ENCODE measurements around the gene NFILZ. TPM values are rescaled to one million over a fixed set of nuclear protein-coding genes. Genes with fewer than 3 reads are reported as not detected.

NFILZ gene
- polyA plus RNA-seq, 3 donors = not detected

DNA sequence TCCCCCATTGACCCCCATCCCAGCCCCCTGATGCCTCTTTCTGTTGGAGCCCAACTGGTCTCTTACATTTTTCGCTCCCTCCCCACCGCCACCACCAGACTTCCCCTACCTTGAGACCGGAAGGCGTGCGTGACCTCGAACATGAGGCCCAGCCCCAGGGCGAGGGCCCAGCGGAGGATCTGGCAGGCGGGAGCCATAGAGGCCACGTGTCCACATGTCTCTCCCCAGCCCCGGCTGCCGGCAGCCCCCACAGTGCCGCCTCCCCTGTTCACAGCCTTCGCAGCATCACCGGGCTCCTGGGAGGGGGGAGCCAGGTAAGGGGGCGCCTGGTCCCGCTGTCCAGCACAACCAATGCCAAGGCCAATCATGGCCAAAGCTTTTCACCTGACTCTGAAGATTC, 24.9 kb upstream of the NFILZ start:
- H3K36me3 ChIP-seq (replicated peaks in 1 of 2; ENCODE audit: control insufficient read depth in 1 of 2, insufficient read depth in 2 of 2, low read length in 2 of 2) = no peaks in the 10 kb centered on the region
- no peak for DNase-seq
- H3K9me3 Mint-ChIP-seq = peaks cover 8 to 25% (median 16%) of the 10 kb centered on the region in 7 donors
- no peak overlapping the region for H3K27ac Mint-ChIP-seq
- intact Hi-C loops (cut with micrococcal nuclease) = no loop called here
- H3K4me3 ChIP-seq (replicated peaks in 1 of 3; ENCODE audit: low read depth in 2 of 3, low read length in 3 of 3) = no peak overlapping the region
- no peaks in the 10 kb centered on the region for H3K79me2 ChIP-seq (ENCODE audit: insufficient read depth, low read length)
- peaks cover 22% of the 10 kb centered on the region for H3K4me1 Mint-ChIP-seq
- peaks cover 6 to 24% of the 10 kb centered on the region in 2 donors for H3K27me3 ChIP-seq (ENCODE audit: control insufficient read depth in 2 of 2, insufficient read depth in 2 of 2, low read length in 2 of 2)
- H3K9ac ChIP-seq (ENCODE audit: insufficient read depth, low read length, poor library complexity, severe bottlenecking) = no peak overlapping the region
- peaks cover 22 to 24% of the 10 kb centered on the region in 2 donors for H3K4me1 ChIP-seq (ENCODE audit: control insufficient read depth in 1 of 2, insufficient read depth in 2 of 2, low read length in 2 of 2)
- no peaks in the 10 kb centered on the region for H4K20me1 ChIP-seq (ENCODE audit: insufficient read depth, low read length)
- H3K9me3 ChIP-seq (replicated peaks in 1 of 2; ENCODE audit: control insufficient read depth in 1 of 2, insufficient read depth in 1 of 2, low read length in 2 of 2) = peaks cover 6 to 24% of the 10 kb centered on the region in 2 donors
- no peak overlapping the region for H3K4me2 ChIP-seq (replicated peaks; ENCODE audit: extremely low read depth, low read length, poor library complexity, severe bottlenecking)
- H3K4me3 Mint-ChIP-seq = no peak overlapping the region
- no peak overlapping the region for H2AFZ ChIP-seq (ENCODE audit: insufficient read depth, low read depth, low read length, poor library complexity, severe bottlenecking)
- peaks cover 0 to 9% of the 10 kb centered on the region in 2 donors for H3K36me3 Mint-ChIP-seq
- TF ChIP-seq, protein P1, sequence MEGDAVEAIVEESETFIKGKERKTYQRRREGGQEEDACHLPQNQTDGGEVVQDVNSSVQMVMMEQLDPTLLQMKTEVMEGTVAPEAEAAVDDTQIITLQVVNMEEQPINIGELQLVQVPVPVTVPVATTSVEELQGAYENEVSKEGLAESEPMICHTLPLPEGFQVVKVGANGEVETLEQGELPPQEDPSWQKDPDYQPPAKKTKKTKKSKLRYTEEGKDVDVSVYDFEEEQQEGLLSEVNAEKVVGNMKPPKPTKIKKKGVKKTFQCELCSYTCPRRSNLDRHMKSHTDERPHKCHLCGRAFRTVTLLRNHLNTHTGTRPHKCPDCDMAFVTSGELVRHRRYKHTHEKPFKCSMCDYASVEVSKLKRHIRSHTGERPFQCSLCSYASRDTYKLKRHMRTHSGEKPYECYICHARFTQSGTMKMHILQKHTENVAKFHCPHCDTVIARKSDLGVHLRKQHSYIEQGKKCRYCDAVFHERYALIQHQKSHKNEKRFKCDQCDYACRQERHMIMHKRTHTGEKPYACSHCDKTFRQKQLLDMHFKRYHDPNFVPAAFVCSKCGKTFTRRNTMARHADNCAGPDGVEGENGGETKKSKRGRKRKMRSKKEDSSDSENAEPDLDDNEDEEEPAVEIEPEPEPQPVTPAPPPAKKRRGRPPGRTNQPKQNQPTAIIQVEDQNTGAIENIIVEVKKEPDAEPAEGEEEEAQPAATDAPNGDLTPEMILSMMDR (IDR thresholded peaks at IDR 0.05) = no peak
- WGBS (ENCODE audit: insufficient coverage) = 100% methylated on average over 4 of the region's 17 CpGs
- H3K27ac ChIP-seq (ENCODE audit: low read depth in 1 of 2, low read length in 2 of 2) = no peak overlapping the region
- H3K27me3 Mint-ChIP-seq (ENCODE audit: low read depth in 3 of 3) = peaks cover 18 to 39% (median 29%) of the 10 kb centered on the region in 3 donors

DNA sequence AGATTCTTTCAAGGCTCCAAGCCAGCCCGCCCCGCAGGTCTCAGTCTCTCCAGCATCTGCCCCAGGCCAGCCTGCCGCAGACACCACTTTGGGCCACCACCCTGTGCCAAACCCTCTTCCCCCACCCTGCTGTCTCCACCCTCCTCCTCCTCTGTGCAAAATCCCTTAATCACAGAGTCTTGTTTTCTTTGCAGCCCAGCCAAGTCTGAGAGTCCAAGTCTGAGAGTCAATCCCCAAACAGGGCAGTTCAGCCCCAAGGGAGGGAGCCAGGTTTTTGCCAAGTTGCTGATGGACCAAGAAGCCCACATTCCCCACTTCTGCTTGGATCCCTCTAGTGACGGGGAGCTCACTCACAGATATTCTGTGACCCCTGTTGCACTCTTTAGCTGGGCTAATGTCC, 23.0 kb upstream of the NFILZ start:
- Histone ChIP-seq H3K9ac (ENCODE audit: insufficient read depth, low read length, poor library complexity, severe bottlenecking) (no peak overlapping the region), H3K27me3 (ENCODE audit: control insufficient read depth in 2 of 2, insufficient read depth in 2 of 2, low read length in 2 of 2) (peaks cover 6 to 30% of the 10 kb centered on the region in 2 donors), H3K4me2 (replicated peaks; ENCODE audit: extremely low read depth, low read length, poor library complexity, severe bottlenecking) (no peak overlapping the region), H2AFZ (ENCODE audit: insufficient read depth, low read depth, low read length, poor library complexity, severe bottlenecking) (no peak overlapping the region), H3K27ac (ENCODE audit: low read depth in 1 of 2, low read length in 2 of 2) (no peak overlapping the region), H4K20me1 (ENCODE audit: insufficient read depth, low read length) (no peaks in the 10 kb centered on the region), H3K9me3 (replicated peaks in 1 of 2; ENCODE audit: control insufficient read depth in 1 of 2, insufficient read depth in 1 of 2, low read length in 2 of 2) (peaks cover 6 to 24% of the 10 kb centered on the region in 2 donors), H3K36me3 (replicated peaks in 1 of 2; ENCODE audit: control insufficient read depth in 1 of 2, insufficient read depth in 2 of 2, low read length in 2 of 2) (no peaks in the 10 kb centered on the region), H3K4me1 (ENCODE audit: control insufficient read depth in 1 of 2, insufficient read depth in 2 of 2, low read length in 2 of 2) (peaks cover 22 to 27% of the 10 kb centered on the region in 2 donors), H3K4me3 (replicated peaks in 1 of 3; ENCODE audit: low read depth in 2 of 3, low read length in 3 of 3) (no peak overlapping the region), H3K79me2 (ENCODE audit: insufficient read depth, low read length) (no peaks in the 10 kb centered on the region)
- H3K36me3 Mint-ChIP-seq = peaks cover 0 to 9% of the 10 kb centered on the region in 2 donors
- H3K4me1 Mint-ChIP-seq = peaks cover 22% of the 10 kb centered on the region
- intact Hi-C loops (cut with micrococcal nuclease) = no loop called here
- H3K9me3 Mint-ChIP-seq = peaks cover 8 to 23% (median 18%) of the 10 kb centered on the region in 7 donors
- H3K4me3 Mint-ChIP-seq = no peak overlapping the region
- H3K27me3 Mint-ChIP-seq (ENCODE audit: low read depth in 3 of 3) = peaks cover 23 to 46% (median 35%) of the 10 kb centered on the region in 3 donors
- DNase-seq = no peak
- 100% methylated on average over 3 of the region's 4 CpGs for WGBS (ENCODE audit: insufficient coverage)
- no peak overlapping the region for H3K27ac Mint-ChIP-seq
- TF ChIP-seq, protein P1 (IDR thresholded peaks at IDR 0.05) = no peak
